Keratinocyte (primary cell): Measurements from ENCODE around the gene RPH3AL.

ENCODE experiments used
- CTCF ChIP-seq, 3 experiments: IDR thresholded peaks in 1 of 3; conservative IDR thresholded peaks in 1 of 3; optimal IDR thresholded peaks in 1 of 3; 2 replicates in 2 of 3; 3 replicates in 1 of 3; pipeline versions ENCODE3 to v1.5.1; 2011; ENCODE audit warnings: low read length in 3 of 3, mild to moderate bottlenecking in 3 of 3, moderate library complexity in 2 of 3, control low read depth in 1 of 3, inconsistent platforms in 1 of 3; ENCODE audit not compliant: insufficient read depth in 2 of 3; ENCODE audit errors: extremely low read depth in 1 of 3
- EZH2 ChIP-seq: IDR thresholded peaks from one replicate; pipeline ENCODE4 v1.6.1; 2012; ENCODE audit warnings: inconsistent platforms, mild to moderate bottlenecking, low read length, moderate library complexity

GRCh38 chr17:313231-313630 lies 39.4 kb downstream of the RPH3AL start:
- no peak for TF ChIP-seq CTCF (optimal IDR thresholded peaks at IDR 0.05 in 1 of 3, IDR thresholded peaks at IDR 0.05 in 1 of 3, conservative IDR thresholded peaks at IDR 0.05 in 1 of 3; ENCODE audit: extremely low read depth in 1 of 3, insufficient read depth in 2 of 3, low read length in 3 of 3)
- TF ChIP-seq EZH2 = no peak
